HG03064 (cell line): ENCODE data around the gene DDX27.
"Not testable (repeated sequence)": the region's sequence is repeated elsewhere in the genome, so short reads cannot be mapped to it uniquely, and the experiment has no call there.

Source experiments
- ATAC-seq: cut with Tn5 transposase; IDR thresholded peaks from one replicate; pipeline ENCODE4 v1.9.1; 2021; ENCODE audit warnings: low read depth; ENCODE audit not compliant: unreplicated experiment

DDX27 gene

DNA sequence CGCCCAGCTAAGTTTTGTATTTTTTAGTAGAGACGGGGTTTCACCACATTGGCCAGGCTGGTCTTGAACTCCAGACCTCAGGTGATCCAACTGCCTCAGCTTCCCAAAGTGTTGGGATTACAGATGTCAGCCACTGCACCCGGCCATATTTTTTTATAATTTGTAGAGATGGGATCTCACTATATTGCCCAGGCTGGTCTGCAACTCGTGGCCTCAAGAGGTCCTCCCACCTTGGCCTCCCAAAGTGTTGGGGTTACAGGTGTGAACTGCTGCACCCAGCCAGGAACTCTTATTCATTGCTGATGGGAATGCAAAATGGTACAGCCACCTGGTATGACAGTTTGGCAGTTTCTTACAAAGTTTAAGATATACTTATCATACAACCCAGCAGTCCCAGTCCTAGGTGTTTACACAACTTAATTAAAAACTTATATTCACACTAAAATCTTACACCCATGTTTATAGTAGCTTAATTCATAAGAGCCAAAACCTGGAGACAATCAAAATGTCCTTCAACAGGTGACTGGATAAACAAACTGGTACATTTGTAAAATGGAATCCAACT, 19.4 kb upstream of the DDX27 start:
- no peak for ATAC-seq

DNA sequence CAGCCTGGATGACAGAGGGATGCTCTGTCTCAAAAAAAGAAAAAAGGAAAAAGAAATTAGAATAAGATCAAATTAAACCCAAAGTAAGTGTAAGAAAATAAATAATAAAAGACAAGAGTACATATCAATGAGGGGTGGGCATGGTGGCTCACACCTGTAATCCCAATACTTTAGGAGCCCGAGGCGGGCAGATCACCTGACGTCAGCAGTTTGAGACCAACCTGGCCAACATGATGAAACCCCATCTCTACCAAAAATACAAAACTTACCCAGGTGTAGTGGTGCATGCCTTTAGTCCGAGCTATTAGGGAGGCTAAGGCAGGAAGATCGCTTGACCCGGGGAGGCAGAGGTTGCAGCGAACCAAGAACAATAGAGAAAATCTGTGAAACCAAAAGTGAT, 16.2 kb upstream of the DDX27 start:
- ATAC-seq: no peak

DNA sequence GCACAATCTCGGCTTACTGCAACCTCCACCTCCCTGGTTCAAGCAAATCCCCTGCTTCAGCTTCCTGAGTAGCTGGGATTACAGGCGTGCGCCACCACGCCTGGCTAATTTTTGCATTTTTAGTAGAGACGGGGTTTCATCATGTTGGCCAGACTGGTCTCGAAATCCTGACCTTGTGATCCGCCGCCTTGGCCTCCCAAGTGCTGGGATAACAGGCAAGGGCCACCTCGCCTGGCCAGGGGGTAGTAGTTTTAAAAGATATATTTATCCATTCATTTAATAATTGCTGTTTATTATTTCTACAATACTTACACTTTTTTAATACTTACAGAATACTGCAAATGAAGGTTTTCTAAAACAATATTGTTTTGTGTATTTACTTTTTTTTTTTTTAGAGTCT, 15.5 kb upstream of the DDX27 start:
- no peak for ATAC-seq

DNA sequence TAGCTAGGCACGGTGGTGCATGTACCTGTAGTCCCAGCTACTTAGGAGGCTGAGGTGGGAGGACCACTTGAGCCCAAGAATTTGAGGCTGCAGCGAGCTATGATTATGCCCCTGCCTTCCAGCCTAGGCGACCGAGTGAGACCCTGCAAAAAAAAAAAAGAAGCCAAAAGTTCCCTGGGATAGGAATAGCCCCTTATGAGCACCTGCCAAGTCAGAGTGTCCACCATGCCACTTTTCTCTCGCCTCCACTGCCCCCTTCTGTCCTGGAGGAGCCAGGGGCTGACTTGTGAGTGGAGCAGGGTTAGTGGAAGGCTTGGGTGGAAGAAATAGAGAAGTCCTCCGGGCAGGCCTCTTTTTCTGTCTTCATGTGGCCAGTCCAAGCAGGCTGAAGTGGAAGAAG, 12.1 kb upstream of the DDX27 start:
- no peak for ATAC-seq

DNA sequence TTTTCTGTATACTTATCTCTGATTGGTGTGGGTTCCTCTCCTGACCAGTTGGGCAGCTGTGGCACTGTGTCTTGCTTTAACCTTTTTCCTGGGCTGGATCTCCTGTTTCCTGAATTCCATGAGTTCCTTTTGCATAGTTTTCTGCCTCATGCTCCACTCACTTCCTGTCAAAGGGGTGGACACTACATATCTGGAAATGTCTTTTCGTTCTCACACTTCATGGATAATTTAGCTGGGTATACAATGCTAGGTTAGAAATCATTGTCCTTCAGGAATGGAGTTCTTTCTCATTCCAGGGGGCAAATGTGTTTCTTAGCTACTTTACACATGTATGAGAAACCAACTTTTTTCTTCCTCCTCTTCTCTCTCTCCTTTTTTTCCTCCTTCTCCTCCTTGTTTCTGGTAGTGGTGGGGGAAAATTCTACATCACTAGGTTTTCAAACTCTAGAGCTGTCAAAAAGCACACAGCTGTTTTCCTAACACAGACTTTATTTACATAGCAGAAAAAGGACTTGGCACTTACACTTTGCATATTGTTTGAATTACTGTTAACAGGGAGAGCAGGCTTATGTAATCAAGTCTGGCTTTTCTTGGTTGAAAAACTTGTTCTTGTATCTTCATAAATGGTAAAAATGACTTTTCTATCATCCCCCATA, 9.0 kb upstream of the DDX27 start:
- ATAC-seq: no peak

DNA sequence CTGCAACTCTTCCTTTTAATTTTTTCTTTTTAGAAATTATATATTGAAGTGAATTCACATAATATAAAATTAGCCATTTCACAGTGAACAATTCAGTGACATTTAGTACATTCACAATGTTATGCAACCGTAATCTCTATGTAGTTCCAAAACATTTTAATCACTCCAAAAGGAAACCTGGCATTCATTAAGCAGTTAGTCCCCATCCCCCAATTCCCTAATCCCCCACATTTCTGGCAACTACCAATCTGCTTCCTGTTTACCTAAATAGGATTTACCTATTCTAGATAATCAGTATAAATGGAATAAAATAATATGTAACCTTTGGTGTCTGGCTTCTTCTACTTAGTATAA, 8.5 kb upstream of the DDX27 start:
- no peak for ATAC-seq

DNA sequence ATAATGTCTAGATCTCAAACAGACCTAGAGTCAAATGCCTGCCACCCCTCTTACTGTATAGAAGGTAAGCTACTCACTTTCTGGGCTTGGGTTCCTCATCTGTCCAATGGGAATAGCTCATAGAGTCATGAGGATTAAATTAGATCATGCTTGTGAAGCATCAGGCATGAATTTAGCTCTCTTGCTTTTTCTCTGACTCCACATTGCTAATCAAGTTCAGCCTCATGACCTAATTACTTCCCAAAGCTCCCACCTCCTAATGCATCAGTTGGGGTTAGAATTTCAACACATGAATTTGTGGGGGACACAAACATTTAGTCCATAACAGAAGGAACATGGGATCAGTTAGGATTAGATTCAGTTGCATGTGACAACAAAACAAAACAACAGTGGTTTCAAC, 4.6 kb upstream of the DDX27 start:
- ATAC-seq: no peak

DNA sequence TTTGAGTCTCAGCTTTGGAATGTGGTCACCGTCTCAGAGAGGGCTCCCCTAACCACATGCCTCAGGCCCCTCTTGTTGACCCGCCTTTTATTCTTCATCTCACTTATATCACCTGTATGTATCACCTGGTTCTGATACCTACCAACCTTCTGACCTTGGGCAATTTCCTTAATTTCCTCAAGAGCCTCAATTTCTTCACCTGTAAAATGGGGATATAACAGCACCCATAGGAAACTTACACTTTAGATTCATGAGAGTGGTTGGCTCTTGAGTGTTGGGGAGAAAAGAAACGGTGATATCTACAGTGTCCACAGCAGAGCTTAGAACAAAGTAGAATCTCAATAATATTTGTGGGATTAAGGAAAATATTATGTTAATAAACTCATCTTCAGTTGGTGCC, 4.0 kb upstream of the DDX27 start:
- ATAC-seq: no peak

DNA sequence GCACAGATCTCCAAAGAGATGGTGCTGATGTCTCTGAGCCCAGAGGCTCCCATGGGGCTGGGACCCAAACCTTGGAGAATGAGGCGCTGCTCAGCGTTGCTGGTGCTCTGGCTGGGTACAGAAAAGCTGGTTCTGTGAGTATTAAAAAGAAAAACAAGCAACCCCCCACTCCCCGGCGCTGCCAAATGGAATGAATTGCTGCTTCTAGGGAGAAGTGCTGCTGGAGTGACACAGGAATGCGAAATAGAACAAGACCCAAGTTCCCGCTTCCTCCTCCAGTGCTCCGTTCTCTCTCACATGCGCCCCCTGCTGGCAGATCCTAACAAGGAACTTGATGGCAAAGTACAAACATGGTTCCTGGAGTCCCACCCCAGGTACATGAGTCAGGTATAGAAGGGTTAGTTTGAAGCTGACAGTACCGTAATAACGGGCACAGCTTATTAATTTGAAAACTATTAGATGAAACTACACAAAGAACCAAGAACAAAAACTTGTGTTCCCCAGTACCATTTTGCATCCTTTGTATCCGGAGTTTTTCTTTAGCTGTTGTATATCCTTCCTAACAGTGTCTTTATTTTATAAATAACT, 2.1 kb upstream of the DDX27 start:
- ATAC-seq: no peak

DNA sequence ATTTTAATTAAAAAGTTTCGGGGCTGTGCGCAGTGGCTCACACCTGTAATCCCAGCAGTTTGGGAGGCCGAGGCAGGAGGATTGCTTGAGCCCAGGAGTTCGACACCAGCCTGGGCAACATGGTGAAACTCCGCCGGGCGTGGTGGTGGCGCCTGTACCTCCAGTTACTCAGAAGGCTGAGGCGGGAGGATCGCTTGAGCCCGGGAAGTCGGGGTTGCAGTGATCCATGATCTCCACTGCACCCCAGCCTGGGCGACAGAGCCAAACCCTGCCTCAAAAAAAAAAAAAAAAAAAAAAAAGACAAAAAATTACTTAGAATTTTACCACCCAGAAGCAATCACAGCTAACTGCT, 501 bp upstream of the DDX27 start:
- ATAC-seq: not testable (repeated sequence)

DNA sequence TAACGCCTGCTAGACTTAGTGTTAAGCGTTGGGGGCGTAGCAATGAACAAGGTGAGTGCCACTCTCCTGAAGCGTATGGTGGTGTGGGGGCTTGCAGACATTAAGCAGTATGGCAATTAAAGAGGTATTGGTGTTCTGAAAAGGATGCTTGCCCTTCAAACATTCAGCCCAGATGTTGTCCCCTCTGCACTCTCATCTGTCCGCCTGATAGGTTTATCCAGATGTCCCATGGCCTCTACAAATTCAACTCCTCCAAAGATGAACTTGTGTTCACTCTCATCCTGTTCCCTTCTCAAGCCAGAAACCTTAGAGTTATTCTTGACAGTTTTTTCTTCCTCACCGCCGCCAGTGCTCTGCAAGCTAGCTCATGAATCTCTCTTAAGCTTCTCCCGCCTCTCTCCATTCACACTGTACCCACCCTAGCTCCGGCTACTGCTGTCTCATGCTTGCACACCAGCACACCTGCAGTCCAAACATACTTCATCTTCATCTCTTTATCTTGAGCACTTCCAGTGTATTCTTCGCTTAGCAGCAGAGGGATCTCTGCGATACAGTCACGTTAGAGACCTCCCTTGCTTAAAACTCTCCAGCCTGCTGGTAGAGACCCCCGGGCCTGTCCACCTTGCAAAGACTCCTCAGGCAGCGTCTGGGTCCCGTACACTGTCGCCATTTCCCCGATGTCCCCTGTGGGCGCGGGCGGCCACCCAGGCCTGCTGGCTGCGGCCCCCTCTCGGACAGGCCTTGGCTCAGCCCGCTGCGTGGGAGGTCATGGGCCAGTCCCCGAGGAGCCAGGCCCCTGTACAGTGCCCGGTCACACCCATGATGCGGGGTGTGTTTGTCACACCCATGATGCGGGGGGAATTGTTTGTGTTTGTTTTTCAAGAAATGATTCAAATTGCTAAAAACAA, 962 bp downstream of the DDX27 start:
- no peak for ATAC-seq

DNA sequence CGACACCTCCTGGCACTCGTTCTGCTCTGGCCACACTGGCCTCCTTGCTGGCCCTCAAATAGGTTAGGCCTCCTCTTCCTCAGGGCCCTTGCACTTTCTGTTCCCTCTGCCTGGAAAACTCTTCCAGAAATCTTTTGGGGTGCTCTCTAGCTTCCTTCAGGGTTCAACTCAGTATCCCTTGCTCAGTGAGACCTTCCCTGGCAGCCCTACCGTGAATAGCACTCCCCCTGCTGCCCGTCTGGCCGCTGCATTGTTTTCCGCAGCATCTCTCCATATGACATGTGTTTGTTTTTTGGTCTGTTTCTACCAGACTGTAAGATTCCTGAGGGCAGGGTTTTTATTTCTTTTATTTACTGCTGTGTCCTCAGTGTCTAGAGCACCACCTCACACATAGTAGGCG, 6.7 kb downstream of the DDX27 start:
- no peak for ATAC-seq

DNA sequence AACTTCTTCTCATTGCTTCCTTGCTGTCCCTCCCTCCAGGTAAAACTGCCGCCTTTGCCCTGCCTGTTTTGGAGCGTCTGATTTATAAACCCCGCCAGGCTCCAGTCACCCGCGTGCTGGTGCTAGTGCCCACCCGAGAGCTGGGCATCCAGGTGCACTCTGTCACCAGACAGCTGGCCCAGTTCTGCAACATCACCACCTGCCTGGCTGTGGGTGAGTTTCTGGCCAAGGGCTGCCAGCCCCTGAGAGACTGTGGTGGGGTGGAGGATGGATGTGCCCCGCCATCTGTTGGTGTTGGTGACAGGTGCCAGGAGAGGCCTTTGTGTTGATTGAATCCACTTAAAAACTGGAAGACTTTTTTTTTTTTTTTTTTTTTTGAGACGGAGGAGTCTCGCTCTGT, 9.5 kb downstream of the DDX27 start:
- no peak for ATAC-seq

DNA sequence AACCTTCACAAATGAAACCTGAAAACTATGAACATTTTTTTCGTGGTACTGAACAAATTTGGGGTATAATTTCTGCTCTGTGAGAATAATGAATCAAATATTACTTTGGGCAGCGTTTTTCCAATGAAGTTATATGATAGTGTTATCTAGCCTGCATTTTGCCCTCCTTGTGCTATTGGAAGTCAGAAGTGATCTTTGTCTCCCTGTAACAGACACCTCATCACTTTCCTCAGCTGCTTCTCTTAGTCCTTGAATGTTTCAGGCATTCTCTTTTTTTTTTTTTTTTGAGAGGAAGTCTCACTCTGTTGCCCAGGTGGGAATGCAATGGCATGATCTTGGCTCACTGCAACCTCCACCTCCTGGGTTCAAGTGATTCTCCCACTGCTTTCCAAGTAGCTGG, 10.2 kb downstream of the DDX27 start:
- ATAC-seq: no peak

DNA sequence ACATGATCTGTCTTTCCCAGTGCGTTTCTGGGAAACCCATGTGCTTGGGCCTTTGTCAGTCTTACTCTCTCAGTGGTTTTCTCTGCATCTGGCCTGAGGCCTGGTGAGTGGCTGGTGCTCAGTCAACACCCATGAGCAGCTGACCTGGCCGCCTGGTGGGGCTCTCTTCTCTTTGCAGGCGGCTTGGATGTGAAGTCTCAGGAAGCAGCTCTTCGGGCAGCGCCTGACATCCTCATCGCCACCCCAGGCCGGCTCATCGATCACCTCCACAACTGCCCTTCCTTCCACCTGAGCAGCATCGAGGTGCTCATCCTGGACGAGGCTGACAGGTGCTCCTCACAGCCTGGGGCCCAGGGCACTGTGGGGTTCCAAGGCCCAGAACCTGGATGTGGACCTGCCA, 10.8 kb downstream of the DDX27 start:
- no peak for ATAC-seq

DNA sequence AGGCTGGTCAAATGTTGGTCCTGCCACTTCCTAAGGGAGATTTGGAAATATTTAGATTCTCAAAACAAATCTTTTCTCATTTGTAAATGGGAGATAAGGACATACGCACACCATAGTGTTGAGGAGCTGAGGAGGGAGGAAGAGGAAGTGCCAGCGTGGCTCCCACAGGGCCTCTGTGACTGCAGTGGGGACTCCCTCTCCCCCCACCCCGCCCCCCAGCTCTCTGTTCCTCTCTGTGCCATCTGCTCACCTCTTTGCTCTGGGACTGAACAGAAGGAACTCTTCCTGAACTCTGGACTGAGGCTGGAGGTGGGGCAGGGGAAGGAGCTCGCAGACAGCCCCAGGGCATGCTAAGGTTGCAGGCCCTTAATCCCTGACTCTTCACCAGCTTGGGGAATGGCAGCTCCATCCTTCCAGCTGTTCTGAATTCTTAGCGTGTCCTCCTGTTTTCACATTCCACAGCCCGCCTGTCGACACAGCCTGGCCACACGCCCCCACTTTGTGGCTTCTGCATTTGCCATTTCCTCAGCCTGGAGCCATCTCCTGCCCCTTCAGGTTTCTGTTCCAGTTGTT, 11.4 kb downstream of the DDX27 start:
- no peak for ATAC-seq

DNA sequence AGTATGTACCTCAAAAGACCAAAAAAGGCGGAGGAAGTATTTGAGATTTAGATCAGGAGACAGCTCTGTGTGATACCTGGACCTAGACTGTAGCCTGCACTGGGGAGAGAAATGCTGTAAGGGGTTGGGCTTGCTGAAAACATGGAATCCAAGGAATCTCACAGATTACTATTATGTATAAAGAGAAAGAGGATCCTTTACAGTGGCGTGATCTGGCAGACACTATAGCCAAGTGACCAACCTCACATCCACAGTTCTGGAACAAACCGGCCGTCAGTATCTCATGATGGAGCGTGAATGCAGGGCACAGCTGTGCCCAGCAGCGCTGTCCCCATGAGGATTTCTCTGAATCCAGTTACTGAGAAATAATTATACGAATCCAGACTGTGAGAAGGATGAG, 12.3 kb downstream of the DDX27 start:
- ATAC-seq: no peak

DNA sequence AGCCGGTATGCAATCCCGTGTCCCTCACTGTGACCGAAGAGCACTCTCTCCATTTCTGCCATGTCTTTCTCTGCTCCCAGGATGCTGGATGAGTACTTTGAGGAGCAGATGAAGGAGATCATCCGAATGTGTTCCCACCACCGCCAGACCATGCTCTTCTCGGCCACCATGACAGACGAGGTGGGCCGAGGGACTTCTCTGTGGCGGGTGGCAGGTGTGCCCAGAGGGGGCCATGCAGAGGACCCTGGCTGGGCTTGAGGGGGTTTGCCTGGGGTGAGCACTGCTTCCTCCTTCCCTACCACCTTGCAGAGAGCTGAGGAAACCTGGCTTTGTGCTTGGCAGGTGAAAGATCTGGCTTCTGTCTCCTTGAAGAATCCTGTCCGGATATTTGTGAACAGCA, 14.0 kb downstream of the DDX27 start:
- no peak for ATAC-seq

DNA sequence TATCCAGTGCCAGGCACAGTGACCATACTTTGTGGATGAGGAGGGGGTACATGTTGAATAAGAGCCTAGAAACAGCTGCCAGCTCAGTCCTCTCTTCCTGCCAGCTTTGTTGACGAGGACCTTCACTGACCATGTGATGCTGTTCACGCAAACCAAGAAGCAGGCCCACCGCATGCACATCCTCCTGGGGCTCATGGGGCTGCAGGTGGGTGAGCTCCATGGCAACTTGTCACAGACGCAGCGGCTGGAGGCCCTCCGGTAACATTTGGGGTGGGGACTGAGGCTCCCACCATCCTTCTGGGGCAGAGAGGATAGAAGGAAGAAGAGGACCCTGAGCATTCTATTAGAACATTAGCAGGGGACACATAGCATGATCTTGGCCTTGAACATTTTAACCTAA, 15.6 kb downstream of the DDX27 start:
- no peak for ATAC-seq

DNA sequence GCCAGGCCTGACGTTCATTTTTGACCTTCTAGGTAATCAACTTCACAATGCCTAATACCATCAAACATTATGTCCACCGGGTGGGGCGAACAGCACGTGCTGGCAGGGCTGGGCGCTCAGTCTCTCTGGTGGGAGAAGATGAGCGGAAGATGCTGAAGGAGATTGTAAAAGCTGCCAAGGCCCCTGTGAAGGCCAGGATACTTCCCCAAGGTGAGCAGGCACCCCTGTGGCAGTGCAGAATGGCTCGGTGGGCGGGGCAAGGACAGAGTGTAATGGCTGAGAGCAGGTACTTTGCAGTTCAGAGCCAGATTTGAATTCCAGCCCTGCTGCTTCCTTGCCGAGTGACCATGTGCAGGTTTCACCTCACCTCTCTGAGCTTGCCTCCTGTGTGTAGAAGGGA, 17.1 kb downstream of the DDX27 start:
- no peak for ATAC-seq

DNA sequence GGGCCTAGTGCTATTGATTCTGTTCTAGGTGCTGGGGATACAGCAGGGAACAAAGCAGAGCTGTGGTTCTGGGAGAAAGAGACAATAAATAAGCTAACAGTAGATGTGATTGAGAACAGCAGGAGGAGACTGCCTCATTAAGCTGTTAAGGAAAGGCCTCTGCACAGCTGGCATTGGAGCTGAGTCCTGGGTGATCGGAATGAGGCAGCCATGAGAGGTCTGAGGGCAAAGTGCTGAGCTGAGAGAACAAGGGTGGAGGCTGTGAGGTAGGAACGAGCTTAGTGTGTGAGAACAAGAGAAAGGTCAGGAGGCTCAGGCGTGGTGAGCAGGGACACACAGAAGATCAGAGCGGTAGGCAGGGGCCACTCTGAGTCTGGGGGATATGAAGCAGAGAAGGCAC, 18.3 kb downstream of the DDX27 start:
- no peak for ATAC-seq
